Measurements from ENCODE around the gene FAM124B.

The FAM124B gene

GRCh38 chr2:224440988-224441387 lies 39.1 kb upstream of the FAM124B start:
- Histone ChIP-seq H3K27ac (replicated peaks) (no peak overlapping the region), H3K4me3 (replicated peaks; ENCODE audit: insufficient read depth, low read length) (no peak overlapping the region), H3K27me3 (ENCODE audit: insufficient read depth, poor library complexity, severe bottlenecking) (no peaks in the 10 kb centered on the region)
- TF ChIP-seq SPI1 (IDR thresholded peaks at IDR 0.05; ENCODE audit: borderline replicate concordance, low read depth) (no peak), GABPA (IDR thresholded peaks at IDR 0.05; ENCODE audit: low read depth) (no peak), REST (IDR thresholded peaks at IDR 0.05; ENCODE audit: insufficient replicate concordance, low read depth) (no peak), POLR2AphosphoS5 (IDR thresholded peaks at IDR 0.05; ENCODE audit: low read depth) (no peak), CTCF (IDR thresholded peaks at IDR 0.05; ENCODE audit: insufficient read depth, low read length) (no peak)
- DNase-seq (ENCODE audit: low read depth in 1 of 2, low spot score in 1 of 2), result peak in 1 of 2 experiments; percentile 3

DNA sequence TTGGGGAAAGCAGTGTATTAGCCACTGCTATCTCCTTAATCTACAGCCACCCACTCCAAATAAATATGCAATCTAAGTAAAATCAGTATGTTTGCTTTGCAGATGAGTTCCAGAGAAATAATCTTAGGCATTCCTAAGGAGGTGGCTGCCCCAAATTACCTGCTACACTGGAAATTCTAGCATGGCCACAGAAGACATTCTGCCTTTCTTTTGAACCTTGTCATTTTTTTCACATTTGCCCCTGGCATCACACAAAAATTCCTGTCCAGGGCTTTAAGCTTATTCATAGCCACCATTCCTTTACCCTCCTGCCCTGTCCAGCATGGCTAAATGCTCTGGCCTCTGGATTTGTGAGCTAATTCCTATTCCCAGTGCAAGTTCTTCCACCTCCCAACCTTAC lies 36.8 kb upstream of the FAM124B start:
- Histone ChIP-seq H3K27ac (replicated peaks) (no peak overlapping the region), H3K27me3 (ENCODE audit: insufficient read depth, poor library complexity, severe bottlenecking) (no peaks in the 10 kb centered on the region), H3K4me3 (replicated peaks; ENCODE audit: insufficient read depth, low read length) (no peak overlapping the region)
- DNase-seq (ENCODE audit: low read depth in 1 of 2, low spot score in 1 of 2), result no peak
- TF ChIP-seq CTCF (IDR thresholded peaks at IDR 0.05; ENCODE audit: insufficient read depth, low read length), result no peak
- TF ChIP-seq SPI1 (IDR thresholded peaks at IDR 0.05; ENCODE audit: borderline replicate concordance, low read depth), result no peak
- TF ChIP-seq REST (IDR thresholded peaks at IDR 0.05; ENCODE audit: insufficient replicate concordance, low read depth), result no peak
- no peak for TF ChIP-seq POLR2AphosphoS5 (IDR thresholded peaks at IDR 0.05; ENCODE audit: low read depth)
- no peak for TF ChIP-seq GABPA (IDR thresholded peaks at IDR 0.05; ENCODE audit: low read depth)

DNA sequence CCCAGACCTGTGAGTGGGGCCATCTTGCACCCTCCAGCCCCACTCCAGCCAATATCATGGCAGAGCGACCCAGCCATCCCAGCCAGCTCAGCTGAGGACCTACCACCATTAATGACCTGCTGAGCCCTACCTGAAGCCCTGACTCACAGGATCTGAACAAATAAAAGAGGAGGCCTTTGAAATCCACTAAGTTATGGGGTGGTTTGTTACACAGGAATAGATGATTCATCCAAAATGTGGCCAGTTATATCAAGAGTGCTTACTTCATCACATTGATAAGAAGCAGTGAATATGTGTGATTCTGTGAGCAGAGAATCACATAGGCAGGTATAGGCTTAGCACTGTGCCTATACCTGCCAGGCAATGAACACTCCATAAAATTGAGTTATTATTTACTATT lies 34.7 kb upstream of the FAM124B start:
- TF ChIP-seq REST (IDR thresholded peaks at IDR 0.05; ENCODE audit: insufficient replicate concordance, low read depth), result no peak
- no peak for TF ChIP-seq GABPA (IDR thresholded peaks at IDR 0.05; ENCODE audit: low read depth)
- no peak for TF ChIP-seq POLR2AphosphoS5 (IDR thresholded peaks at IDR 0.05; ENCODE audit: low read depth)
- no peak for TF ChIP-seq CTCF (IDR thresholded peaks at IDR 0.05; ENCODE audit: insufficient read depth, low read length)
- no peak for TF ChIP-seq SPI1 (IDR thresholded peaks at IDR 0.05; ENCODE audit: borderline replicate concordance, low read depth)
- DNase-seq (ENCODE audit: low read depth in 1 of 2, low spot score in 1 of 2), result no peak
- Histone ChIP-seq H3K27ac (replicated peaks) (no peak overlapping the region), H3K4me3 (replicated peaks; ENCODE audit: insufficient read depth, low read length) (no peak overlapping the region), H3K27me3 (ENCODE audit: insufficient read depth, poor library complexity, severe bottlenecking) (no peaks in the 10 kb centered on the region)

Measured in HL-60 (cell line).